KOPT-K1 (cell line): ENCODE measurements around the gene IGFBP5.

Experiments used
- H3K27ac ChIP-seq: fragments of 200-600 bp; sonication (generic); 2 replicates; pipeline ENCODE4 v1.5.1; 2016; ENCODE audit warnings: antibody characterized with exemption, mild to moderate bottlenecking, low read depth, low read length; ENCODE audit not compliant: poor library complexity, severe bottlenecking
- H3K36me3 ChIP-seq: fragments of 200-600 bp; sonication (generic); 2 replicates; pipeline ENCODE4 v1.5.1; 2017; ENCODE audit warnings: antibody characterized with exemption, mild to moderate bottlenecking, low read length, moderate library complexity; ENCODE audit not compliant: insufficient read depth
- H3K9me3 ChIP-seq: fragments of 200-600 bp; sonication (generic); 2 replicates; pipeline ENCODE4 v1.5.1; 2017; ENCODE audit warnings: antibody characterized with exemption, low read length, mild to moderate bottlenecking; ENCODE audit not compliant: insufficient read depth, poor library complexity, severe bottlenecking

The IGFBP5 gene

GRCh38 chr2:216695401-216695821, at the start of gene IGFBP5:
TSS of gene IGFBP5 (minus strand) at chr2:216695549. CDS start at chr2:216694775, 774 bp downstream.
- Histone ChIP-seq H3K9me3 (no peaks in the 10 kb centered on the region), H3K36me3 (no peaks in the 10 kb centered on the region), H3K27ac (no peak within 1 kb of the TSS)

DNA sequence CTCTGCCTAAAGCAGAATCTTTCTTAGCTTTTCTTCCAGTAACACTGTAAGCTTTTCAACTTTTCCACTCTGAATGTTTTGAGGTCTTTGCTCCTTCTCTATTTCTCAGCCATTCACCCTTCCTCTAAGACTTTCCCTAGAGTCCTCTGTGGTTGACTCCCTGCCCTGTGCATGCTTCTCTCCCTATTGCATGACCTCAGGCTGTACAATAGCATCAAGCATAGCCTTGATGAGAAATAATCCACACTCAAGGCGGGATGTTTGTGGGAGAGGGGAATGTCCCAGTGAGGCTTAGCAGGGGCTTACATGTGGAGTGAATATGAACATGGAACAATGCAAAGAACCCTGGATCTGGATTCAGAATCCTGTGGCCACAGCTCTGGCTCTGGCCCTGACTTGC, 48.4 kb upstream of the IGFBP5 start:
- Histone ChIP-seq H3K36me3 (no peaks in the 10 kb centered on the region), H3K9me3 (no peaks in the 10 kb centered on the region), H3K27ac (no peak overlapping the region)

DNA sequence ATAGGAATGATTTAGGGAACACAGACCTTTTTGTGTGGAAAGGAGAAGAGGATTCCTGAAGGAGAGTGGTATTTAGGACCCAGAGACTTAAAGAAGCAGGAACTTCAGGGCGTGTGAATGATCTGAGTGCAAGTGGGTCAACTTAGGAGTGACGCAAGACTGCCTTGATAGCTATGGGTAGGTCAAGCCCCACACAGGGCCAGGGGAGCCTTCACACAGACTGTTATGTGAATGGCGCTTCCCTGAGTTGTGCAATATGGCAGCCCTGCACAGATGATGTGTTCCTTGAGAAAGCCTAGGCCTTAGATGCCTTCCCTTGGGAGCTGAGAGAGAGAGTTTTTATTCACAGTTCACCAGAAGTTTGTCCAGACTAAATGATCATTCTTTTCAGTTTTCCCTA, 47.1 kb upstream of the IGFBP5 start:
- Histone ChIP-seq H3K9me3 (no peaks in the 10 kb centered on the region), H3K27ac (no peak overlapping the region), H3K36me3 (no peaks in the 10 kb centered on the region)

DNA sequence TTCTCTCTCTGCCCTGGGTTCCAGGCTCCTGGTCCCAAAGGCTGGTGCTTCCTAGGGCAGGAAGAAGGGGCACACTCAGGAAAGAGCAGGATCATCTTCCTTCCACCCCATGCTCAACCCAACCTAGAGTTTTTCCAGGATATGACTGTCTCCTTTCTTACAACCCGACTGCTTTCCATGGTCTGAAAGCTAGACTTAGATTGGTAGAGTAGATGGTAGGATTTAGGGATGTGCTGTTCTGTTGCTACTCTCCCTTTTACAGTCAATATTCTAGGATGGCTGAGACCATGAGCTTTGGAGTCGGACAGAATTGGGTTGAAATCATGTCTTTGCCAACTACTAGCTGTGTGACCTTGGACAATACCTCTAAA, 45.9 kb upstream of the IGFBP5 start:
- Histone ChIP-seq H3K27ac (no peak overlapping the region), H3K9me3 (no peaks in the 10 kb centered on the region), H3K36me3 (no peaks in the 10 kb centered on the region)

DNA sequence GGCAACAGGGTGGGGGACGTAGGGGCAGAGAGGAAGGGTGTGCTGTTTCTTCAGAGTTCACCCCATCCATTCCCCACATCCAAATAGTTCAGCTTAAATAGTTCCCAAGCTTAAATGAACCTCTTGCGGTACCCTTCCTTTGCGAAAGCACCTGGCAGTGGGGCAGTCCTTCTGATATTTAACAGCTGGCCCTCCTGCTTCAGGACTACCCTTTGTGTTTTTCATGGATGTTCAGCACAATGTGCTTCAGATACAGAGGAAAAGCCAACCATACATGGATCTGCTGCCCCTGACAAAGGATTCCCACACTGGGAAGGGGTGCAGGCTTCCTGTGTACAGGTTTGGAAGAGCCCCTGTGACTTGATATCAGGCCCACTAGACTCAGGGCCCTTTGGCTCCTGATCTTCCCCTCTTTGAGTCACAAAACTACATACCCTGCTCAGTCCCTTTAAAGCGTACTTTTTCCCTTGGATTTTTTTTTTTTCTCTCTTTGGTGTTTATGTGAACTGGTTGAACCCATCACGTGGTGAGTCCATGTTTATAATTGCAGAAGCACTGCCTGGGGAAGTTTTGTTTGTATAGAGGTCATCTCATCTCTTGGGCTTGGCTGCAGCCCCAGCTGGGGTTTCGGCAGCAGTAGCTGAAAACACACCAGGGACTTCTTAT, 45.3 kb upstream of the IGFBP5 start:
- Histone ChIP-seq H3K9me3 (no peaks in the 10 kb centered on the region), H3K27ac (no peak overlapping the region), H3K36me3 (no peaks in the 10 kb centered on the region)

DNA sequence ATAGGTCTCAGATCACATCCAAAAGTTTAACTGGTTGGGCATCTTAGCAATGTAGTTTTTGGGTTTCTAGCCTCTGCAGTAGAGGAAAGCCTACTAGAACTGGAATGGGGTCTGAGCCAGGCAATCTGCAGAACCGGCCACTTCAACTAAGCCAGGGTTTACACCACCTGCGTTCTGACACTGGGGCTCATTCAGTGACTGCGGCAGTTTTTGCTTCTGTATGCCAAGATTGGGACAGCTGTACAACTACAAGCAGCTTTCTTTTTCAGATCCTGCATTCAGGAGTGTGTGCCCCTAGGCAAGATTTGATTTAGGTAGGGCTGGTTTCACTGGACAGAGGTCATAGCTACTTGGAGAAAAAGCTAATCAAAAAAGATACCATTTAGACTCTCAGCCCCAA, 43.7 kb upstream of the IGFBP5 start:
- Histone ChIP-seq H3K36me3 (no peaks in the 10 kb centered on the region), H3K27ac (no peak overlapping the region), H3K9me3 (no peaks in the 10 kb centered on the region)

DNA sequence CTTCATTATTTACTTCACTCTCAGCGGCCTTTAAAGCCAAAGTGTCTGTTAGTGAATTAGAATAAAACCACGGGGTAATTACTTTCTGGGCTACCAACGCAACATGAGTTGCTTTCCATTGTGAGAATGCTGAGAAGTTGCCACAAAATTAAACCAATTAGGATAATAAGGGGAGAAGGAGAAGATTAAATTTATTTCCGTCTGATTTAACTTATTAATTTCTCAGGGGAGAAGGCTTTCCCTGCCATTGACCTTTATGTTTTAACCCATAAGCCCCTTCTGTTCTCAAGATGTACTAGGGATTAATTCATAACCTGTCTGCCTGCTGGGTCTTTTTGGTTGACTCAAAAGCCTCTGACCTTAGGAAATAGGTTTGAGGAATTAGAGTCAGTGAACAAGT, 42.3 kb upstream of the IGFBP5 start:
- Histone ChIP-seq H3K27ac (no peak overlapping the region), H3K9me3 (no peaks in the 10 kb centered on the region), H3K36me3 (no peaks in the 10 kb centered on the region)

DNA sequence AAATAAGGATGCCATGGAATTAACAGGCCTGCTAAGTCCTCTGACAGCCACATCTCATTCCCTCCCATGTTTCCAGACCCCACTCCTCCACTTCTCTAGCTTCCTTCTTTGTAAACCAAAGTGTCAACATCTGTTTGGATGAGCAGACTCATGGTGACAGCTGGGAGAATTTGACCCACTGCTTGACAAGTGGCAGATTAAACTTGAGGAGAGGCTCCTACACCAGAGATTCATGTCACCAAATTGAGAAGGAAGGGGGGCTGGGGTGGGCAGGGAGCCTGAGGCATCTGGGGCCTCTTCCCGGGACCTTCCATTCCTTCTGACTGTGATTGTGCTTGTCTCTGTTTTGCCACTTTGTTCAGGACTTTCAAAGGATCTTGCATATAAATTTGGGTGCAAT, 41.0 kb upstream of the IGFBP5 start:
- Histone ChIP-seq H3K27ac (no peak overlapping the region), H3K36me3 (no peaks in the 10 kb centered on the region), H3K9me3 (no peaks in the 10 kb centered on the region)

- Histone ChIP-seq H3K27ac (no peak overlapping the region), H3K36me3 (no peaks in the 10 kb centered on the region), H3K9me3 (no peaks in the 10 kb centered on the region)
Observed at GRCh38 chr2:216735668-216736067, 40.3 kb upstream of the IGFBP5 start.

- Histone ChIP-seq H3K9me3 (no peaks in the 10 kb centered on the region), H3K36me3 (no peaks in the 10 kb centered on the region), H3K27ac (no peak overlapping the region)
Observed at GRCh38 chr2:216735086-216735485, 39.7 kb upstream of the IGFBP5 start.

GRCh38 chr2:216733046-216733445, 37.7 kb upstream of the IGFBP5 start:
- Histone ChIP-seq H3K36me3 (no peaks in the 10 kb centered on the region), H3K27ac (no peak overlapping the region), H3K9me3 (no peaks in the 10 kb centered on the region)

DNA sequence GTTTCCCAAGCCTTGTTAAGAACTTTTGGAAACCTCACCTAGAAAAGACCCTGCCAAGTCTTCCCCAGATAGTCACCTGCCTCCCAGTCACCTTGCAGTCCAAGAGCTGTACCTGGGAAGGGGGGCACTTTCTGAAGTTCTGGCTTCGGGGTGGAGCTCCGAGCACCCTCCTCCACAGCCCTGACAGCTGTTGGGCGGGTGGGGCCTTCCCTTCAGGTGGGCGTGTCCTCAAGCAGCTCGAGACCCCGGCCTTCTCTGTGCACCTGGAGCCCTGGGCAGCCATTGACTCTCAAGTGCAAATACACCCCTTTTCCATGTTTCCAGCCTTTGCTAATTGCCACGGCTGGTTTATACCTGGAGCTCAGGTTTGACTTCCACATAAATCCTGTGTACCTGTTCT, 37.0 kb upstream of the IGFBP5 start:
- Histone ChIP-seq H3K9me3 (no peaks in the 10 kb centered on the region), H3K27ac (no peak overlapping the region), H3K36me3 (no peaks in the 10 kb centered on the region)

GRCh38 chr2:216731465-216731864, 36.1 kb upstream of the IGFBP5 start:
- Histone ChIP-seq H3K27ac (no peak overlapping the region), H3K36me3 (no peaks in the 10 kb centered on the region), H3K9me3 (no peaks in the 10 kb centered on the region)

DNA sequence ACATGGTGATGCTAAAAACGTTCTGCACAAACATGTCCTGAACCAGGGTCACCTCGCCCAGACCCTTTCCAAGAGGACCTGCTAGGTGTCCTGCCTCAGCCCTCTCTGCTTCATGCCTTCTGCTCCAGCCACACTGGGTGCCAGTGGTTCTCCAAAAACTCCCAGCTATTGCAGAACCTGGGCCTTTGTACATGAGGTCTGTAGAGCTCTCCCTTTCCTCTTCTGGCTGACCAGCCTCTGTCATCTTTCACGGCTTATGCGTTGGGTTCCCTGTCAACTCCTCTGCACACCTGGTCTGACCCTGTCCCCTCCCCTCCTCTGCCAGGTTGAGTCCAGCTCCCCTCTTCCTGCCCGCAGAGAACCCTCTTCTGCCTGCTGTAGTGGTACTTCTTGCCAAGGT, 35.5 kb upstream of the IGFBP5 start:
- no peaks in the 10 kb centered on the region for H3K9me3 ChIP-seq
- H3K36me3 ChIP-seq = no peaks in the 10 kb centered on the region
- no peak overlapping the region for H3K27ac ChIP-seq

- H3K27ac ChIP-seq = no peak overlapping the region
- H3K36me3 ChIP-seq = no peaks in the 10 kb centered on the region
- H3K9me3 ChIP-seq = no peaks in the 10 kb centered on the region
Observed at GRCh38 chr2:216727346-216728122, 32.2 kb upstream of the IGFBP5 start.

DNA sequence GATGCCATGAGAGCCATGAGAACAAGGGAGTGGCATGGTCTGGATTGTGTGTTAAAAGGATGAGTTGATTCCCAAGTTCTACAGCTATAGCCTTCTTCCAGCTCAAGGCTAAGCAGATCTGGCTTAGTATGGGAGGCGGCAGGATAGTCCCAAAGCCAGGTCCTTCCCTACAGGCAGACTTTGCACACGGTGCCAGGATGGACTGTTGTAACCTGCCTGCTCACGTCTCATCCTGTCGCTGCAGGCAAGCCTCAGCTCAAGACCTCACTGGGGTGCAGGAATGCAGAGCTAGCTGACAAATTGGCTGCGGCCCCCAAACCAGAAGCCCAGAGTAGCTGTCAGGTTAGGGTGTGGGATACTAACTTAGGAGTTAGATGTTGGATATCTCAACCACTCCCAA, 28.8 kb upstream of the IGFBP5 start:
- Histone ChIP-seq H3K27ac (no peak overlapping the region), H3K9me3 (no peaks in the 10 kb centered on the region), H3K36me3 (no peaks in the 10 kb centered on the region)
